ENCODE results near the gene NR2C2. TPM values are rescaled to one million over a fixed set of nuclear protein-coding genes. Genes with fewer than 3 reads are reported as not detected.
A peak's percentile ranks its signal among the peaks of the same experiment; 100 is the strongest.

NR2C2 gene
- total RNA-seq, 6 experiments from 2014 or later = 23.7 to 35.2 (median 28.6) TPM

- TF ChIP-seq CTCF (IDR thresholded peaks at IDR 0.05) = no peak
- H3K4me3 Mint-ChIP-seq = no peak overlapping the region
- no peaks in the 10 kb centered on the region for H3K36me3 Mint-ChIP-seq (ENCODE audit: low read depth)
- H3K27me3 Mint-ChIP-seq (ENCODE audit: insufficient read depth) = peaks cover 1% of the 10 kb centered on the region; the same call in 1 of the 2 replicates
- no peak overlapping the region for H3K27ac Mint-ChIP-seq
- DNase-seq = no peak
- no peaks in the 10 kb centered on the region for H3K9me3 Mint-ChIP-seq
- H3K4me1 Mint-ChIP-seq (ENCODE audit: low read depth) = peaks cover 7% of the 10 kb centered on the region
These were observed 11.6 kb upstream of the NR2C2 start for GRCh38 chr3:14935592-14936345.

GRCh38 chr3:14938954-14939353 lies 8.4 kb upstream of the NR2C2 start:
- Mint-ChIP-seq H3K4me1 (ENCODE audit: low read depth) (0 out of 2 replicates have a peak, but pooled peaks cover 8% of the 10 kb centered on the region), H3K4me3 (no peak overlapping the region), H3K9me3 (no peaks in the 10 kb centered on the region), H3K36me3 (ENCODE audit: low read depth) (peaks cover 5% of the 10 kb centered on the region; the same call in 1 of the 2 replicates), H3K27me3 (ENCODE audit: insufficient read depth) (peaks cover 1% of the 10 kb centered on the region), H3K27ac (no peak overlapping the region)
- no peak for DNase-seq
- TF ChIP-seq CTCF (IDR thresholded peaks at IDR 0.05) = no peak

- H3K27ac Mint-ChIP-seq = no peak overlapping the region
These were observed 5.5 kb upstream of the NR2C2 start for GRCh38 chr3:14941871-14942270.

GRCh38 chr3:14943042-14943441 lies 4.3 kb upstream of the NR2C2 start:
- H3K4me3 Mint-ChIP-seq = no peak overlapping the region
- no peak for TF ChIP-seq CTCF (IDR thresholded peaks at IDR 0.05)
- H3K36me3 Mint-ChIP-seq (ENCODE audit: low read depth) = peaks cover 11% of the 10 kb centered on the region; the same call in 1 of the 2 replicates
- no peak for DNase-seq
- H3K27ac Mint-ChIP-seq = no peak overlapping the region
- H3K4me1 Mint-ChIP-seq (ENCODE audit: low read depth) = peaks cover 22% of the 10 kb centered on the region
- H3K27me3 Mint-ChIP-seq (ENCODE audit: insufficient read depth) = peaks cover 3% of the 10 kb centered on the region
- no peaks in the 10 kb centered on the region for H3K9me3 Mint-ChIP-seq

More at GRCh38 chr3:14941871-14942270, 5.5 kb upstream of the NR2C2 start:
- TF ChIP-seq CTCF (IDR thresholded peaks at IDR 0.05) = no peak
- Mint-ChIP-seq H3K9me3 (no peaks in the 10 kb centered on the region), H3K36me3 (ENCODE audit: low read depth) (peaks cover 11% of the 10 kb centered on the region; the same call in 1 of the 2 replicates), H3K4me3 (no peak overlapping the region), H3K4me1 (ENCODE audit: low read depth) (peaks cover 22% of the 10 kb centered on the region), H3K27me3 (ENCODE audit: insufficient read depth) (peaks cover 3% of the 10 kb centered on the region)
- no peak for DNase-seq

GRCh38 chr3:14946236-14946635 lies 1.1 kb upstream of the NR2C2 start:
- no peak for TF ChIP-seq CTCF (IDR thresholded peaks at IDR 0.05)
- H3K4me1 Mint-ChIP-seq (ENCODE audit: low read depth) = peaks cover 37% of the 10 kb centered on the region
- H3K36me3 Mint-ChIP-seq (ENCODE audit: low read depth) = peaks cover 15% of the 10 kb centered on the region; the same call in 1 of the 2 replicates
- no peak for DNase-seq
- H3K27me3 Mint-ChIP-seq (ENCODE audit: insufficient read depth) = peaks cover 2% of the 10 kb centered on the region
- H3K9me3 Mint-ChIP-seq = no peaks in the 10 kb centered on the region
- H3K4me3 Mint-ChIP-seq = peak overlapping the region; percentile 99
- H3K27ac Mint-ChIP-seq = peak overlapping the region; percentile 92; the same call in 1 of the 2 replicates

Data from HFFc6 (cell line).